Stimulated activated CD8-positive, alpha-beta memory T cell treated with anti-CD3 and anti-CD28 coated beads, Interleukin-12 subunit alpha, Interleukin-12 subunit beta, amount 100 ng/mL, for 24 hours (primary cell): Measurements from ENCODE around the gene PCDHA6.
"Not testable (repeated sequence)": the region's sequence is repeated elsewhere in the genome, so short reads cannot be mapped to it uniquely, and the experiment has no call there.

Experiments
- DNase-seq: peaks from one replicate; pipeline ENCODE4 v3.0.0-alpha.2; 2020; ENCODE audit errors: extremely low read depth

Gene PCDHA6

GRCh38 chr5:140822281-140822629 lies 5.5 kb upstream of the PCDHA6 start:
- DNase-seq = no peak

GRCh38 chr5:140822969-140823368 lies 4.8 kb upstream of the PCDHA6 start:
- not testable (repeated sequence) for DNase-seq

- DNase-seq = no peak
Measured at GRCh38 chr5:140823475-140823874, 4.3 kb upstream of the PCDHA6 start.

- no peak for DNase-seq
Measured at GRCh38 chr5:140828362-140828737, 590 bp downstream of the PCDHA6 start.

GRCh38 chr5:140829511-140830501 lies 2.0 kb downstream of the PCDHA6 start:
- DNase-seq = not testable (repeated sequence)

GRCh38 chr5:140833993-140834392 lies 6.2 kb downstream of the PCDHA6 start, which contains the start of gene PCDHA7:
Gene PCDHA7 (plus strand): TSS chr5:140834269. CDS start chr5:140834384, 115 bp downstream.
- DNase-seq = no peak

GRCh38 chr5:140834439-140835008 lies 6.8 kb downstream of the PCDHA6 start:
- not testable (repeated sequence) for DNase-seq

- DNase-seq = no peak
Measured at GRCh38 chr5:140835622-140836510, 8.1 kb downstream of the PCDHA6 start.

- no peak for DNase-seq
Measured at GRCh38 chr5:140840978-140841962, 13.5 kb downstream of the PCDHA6 start, which contains the start of gene PCDHA8. Gene PCDHA8 (plus strand): TSS chr5:140841187. CDS start chr5:140841322, 135 bp downstream.

- no peak for DNase-seq
Measured at GRCh38 chr5:140842798-140843733, 15.3 kb downstream of the PCDHA6 start.

GRCh38 chr5:140848139-140849102 lies 20.7 kb downstream of the PCDHA6 start, which contains the start of gene PCDHA9:
Gene PCDHA9 (plus strand): TSS chr5:140848382. CDS start chr5:140848496, 114 bp downstream.
- not testable (repeated sequence) for DNase-seq

GRCh38 chr5:140849831-140850634 lies 22.3 kb downstream of the PCDHA6 start:
- DNase-seq = not testable (repeated sequence)

- no peak for DNase-seq
Measured at GRCh38 chr5:140855772-140856674, 28.3 kb downstream of the PCDHA6 start, which contains the start of gene PCDHA10. Gene PCDHA10 (plus strand): TSS chr5:140855897. CDS start chr5:140856049, 152 bp downstream.

GRCh38 chr5:140857177-140857986 lies 29.6 kb downstream of the PCDHA6 start:
- DNase-seq = no peak

- DNase-seq = no peak
Measured at GRCh38 chr5:140857987-140858240, 30.2 kb downstream of the PCDHA6 start.
